Measurements from ENCODE around the gene CFDP1. TPM values are rescaled to one million over a fixed set of nuclear protein-coding genes. Genes with fewer than 3 reads are reported as not detected.
A peak's percentile ranks its signal among the peaks of the same experiment; 100 is the strongest.

Gene CFDP1
- total and polyA plus RNA-seq, 4 donors, result 44.8 to 105 (median 64.1) TPM

DNA sequence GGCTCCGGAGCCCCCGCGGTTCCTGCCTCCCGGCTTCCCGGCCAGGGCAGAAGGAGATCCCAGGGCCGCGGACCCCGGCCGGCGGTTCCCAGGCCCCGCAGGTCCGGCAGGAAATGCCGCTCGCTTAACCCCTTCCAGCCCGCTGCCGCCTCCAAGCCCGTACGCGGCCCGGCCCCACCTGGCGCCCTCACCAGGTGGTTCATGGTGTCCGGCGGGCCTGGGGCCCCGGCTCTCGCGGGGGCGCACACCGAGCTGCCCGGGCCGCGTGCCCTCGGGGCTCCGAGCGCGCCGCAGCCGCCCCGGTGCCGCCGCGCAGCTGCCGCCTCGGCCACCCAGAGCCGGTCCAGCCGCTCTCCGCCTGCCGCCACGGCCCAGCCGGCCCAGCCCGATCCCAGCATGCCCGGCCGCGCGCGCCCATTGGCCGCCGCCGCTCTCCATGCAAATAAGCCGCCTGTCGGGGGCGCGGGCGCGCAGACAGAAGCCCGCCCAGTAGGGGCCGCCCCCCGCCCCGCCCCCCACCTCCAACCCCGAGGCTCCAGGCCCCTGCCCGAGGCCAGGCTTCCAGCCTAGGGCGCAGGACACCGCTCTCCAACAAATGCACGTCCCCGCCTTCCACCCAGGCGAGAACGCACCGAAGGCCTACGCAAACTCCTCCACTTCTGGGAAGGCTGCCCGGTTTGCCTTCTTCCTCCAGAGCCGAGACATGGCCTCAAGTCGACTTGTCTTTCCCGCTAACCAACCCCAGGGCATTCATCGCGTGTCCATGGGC, 181.8 kb downstream of the CFDP1 start, which contains the start of gene BCAR1:
Gene BCAR1, minus strand, starts transcription at position 345 of the 769 bp plus-strand sequence. Its CDS starts 142 bp downstream, at position 203.
- Histone ChIP-seq H3K9ac (ENCODE audit: insufficient read depth in 1 of 2, low read length in 2 of 2) (peak within 1 kb of the TSS in 1 of 2 donors; percentile 55), H3K27ac (ENCODE audit: low read depth in 1 of 2, low read length in 1 of 2) (peak within 1 kb of the TSS; percentile 82 to 97), H3K4me1 (ENCODE audit: control insufficient read depth in 5 of 5, insufficient read depth in 5 of 5, low read length in 5 of 5) (peaks cover 24 to 72% (median 65%) of the 10 kb centered on the region in 5 donors), H3K36me3 (ENCODE audit: control insufficient read depth in 4 of 4, insufficient read depth in 4 of 4, low read length in 4 of 4) (no peaks in the 10 kb centered on the region), H3K4me3 (peak within 1 kb of the TSS; percentile 72), H3K27me3 (ENCODE audit: control insufficient read depth in 3 of 3, insufficient read depth in 3 of 3, low read length in 2 of 3) (no peaks in the 10 kb centered on the region), H3K9me3 (ENCODE audit: control insufficient read depth in 4 of 4, insufficient read depth in 3 of 4, low read length in 3 of 4) (peaks cover 0 to under 1% (median 0%) of the 10 kb centered on the region in 4 donors)
- peak; percentile 79 for ATAC-seq (ENCODE audit: insufficient read depth, low FRiP score)
- whole genome bisulfite sequencing, 2 donors, result 2% methylated on average over 60 to 84 of the region's 84 CpGs
- DNase-seq, result peak; percentile 91 to 94 (median 93)
- TF ChIP-seq, protein P1, sequence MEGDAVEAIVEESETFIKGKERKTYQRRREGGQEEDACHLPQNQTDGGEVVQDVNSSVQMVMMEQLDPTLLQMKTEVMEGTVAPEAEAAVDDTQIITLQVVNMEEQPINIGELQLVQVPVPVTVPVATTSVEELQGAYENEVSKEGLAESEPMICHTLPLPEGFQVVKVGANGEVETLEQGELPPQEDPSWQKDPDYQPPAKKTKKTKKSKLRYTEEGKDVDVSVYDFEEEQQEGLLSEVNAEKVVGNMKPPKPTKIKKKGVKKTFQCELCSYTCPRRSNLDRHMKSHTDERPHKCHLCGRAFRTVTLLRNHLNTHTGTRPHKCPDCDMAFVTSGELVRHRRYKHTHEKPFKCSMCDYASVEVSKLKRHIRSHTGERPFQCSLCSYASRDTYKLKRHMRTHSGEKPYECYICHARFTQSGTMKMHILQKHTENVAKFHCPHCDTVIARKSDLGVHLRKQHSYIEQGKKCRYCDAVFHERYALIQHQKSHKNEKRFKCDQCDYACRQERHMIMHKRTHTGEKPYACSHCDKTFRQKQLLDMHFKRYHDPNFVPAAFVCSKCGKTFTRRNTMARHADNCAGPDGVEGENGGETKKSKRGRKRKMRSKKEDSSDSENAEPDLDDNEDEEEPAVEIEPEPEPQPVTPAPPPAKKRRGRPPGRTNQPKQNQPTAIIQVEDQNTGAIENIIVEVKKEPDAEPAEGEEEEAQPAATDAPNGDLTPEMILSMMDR (IDR thresholded peaks at IDR 0.05; ENCODE audit: control extremely low read depth, extremely low read depth), result no peak

DNA sequence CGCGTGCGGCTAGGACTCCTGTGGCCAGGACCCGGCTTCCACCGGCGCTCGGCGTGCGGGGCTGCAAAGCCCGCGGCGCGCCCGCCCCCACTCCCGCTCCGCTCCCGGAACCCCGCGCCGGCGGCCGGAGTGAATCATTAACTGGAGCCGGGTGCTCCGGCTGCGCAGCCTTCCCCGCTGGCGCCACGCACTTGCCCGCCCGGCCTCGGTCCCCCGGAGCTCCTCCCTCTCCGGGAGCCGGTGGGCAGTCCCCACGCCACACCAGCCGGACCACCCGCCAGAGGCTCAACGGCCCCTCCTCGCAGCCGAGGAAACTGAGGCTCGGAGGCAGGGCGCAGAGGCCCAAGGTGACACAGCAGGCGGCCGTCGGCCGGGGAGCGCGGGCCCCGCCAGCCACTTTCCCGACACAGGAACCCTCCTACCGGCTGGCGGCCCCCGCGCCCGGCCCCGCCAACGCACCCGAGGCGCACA, 182.5 kb downstream of the CFDP1 start:
- peak; percentile 44 to 57 (median 55) for DNase-seq
- Histone ChIP-seq H3K4me1 (ENCODE audit: control insufficient read depth in 5 of 5, insufficient read depth in 5 of 5, low read length in 5 of 5) (peaks cover 24 to 72% (median 63%) of the 10 kb centered on the region in 5 donors), H3K9ac (ENCODE audit: insufficient read depth in 1 of 2, low read length in 2 of 2) (no peak overlapping the region), H3K4me3 (peak overlapping the region; percentile 72), H3K27ac (ENCODE audit: low read depth in 1 of 2, low read length in 1 of 2) (peak overlapping the region; percentile 82 to 97), H3K36me3 (ENCODE audit: control insufficient read depth in 4 of 4, insufficient read depth in 4 of 4, low read length in 4 of 4) (no peaks in the 10 kb centered on the region), H3K27me3 (ENCODE audit: control insufficient read depth in 3 of 3, insufficient read depth in 3 of 3, low read length in 2 of 3) (no peaks in the 10 kb centered on the region), H3K9me3 (ENCODE audit: control insufficient read depth in 4 of 4, insufficient read depth in 3 of 4, low read length in 3 of 4) (peaks cover 0 to 1% (median 0%) of the 10 kb centered on the region in 4 donors)
- TF ChIP-seq, protein P1 (IDR thresholded peaks at IDR 0.05; ENCODE audit: control extremely low read depth, extremely low read depth), result no peak
- ATAC-seq (ENCODE audit: insufficient read depth, low FRiP score), result peak; percentile 20
- 1% methylated on average over 45 to 59 of the region's 59 CpGs for WGBS, 2 donors

DNA sequence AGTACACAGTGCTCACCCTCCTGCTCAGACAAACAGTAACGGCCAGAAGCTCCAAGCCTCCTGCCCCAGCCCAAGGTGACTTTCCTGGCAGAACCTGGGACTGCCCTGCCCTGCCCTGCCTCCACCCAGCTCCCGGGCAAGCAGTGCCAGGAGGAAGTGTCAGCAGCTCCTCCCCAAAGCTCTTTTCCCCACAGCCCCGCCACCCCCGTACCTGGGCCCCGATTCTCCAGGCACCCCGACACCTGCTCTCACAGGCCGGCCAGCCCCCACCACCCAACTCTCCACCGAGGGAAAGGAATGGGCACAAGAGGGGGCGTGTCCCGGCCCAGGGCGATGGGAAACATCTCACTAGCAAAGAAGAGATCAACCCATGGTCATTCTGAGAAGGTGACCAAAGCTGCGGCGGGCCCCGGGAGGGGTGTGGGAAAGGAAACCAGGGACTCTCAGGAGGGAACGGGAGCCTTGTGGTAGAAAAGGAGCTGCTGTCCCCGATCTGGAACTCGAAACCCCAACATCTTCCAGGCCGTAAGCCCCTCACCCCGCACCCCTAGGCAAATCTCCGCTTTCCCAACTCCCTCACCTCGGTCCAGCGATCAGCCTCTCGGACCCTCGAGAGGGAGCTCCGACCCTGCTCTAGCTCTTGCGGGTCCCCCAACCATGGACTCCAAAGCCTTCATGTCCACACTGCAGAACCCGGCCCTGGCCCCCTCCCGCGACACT, 183.1 kb downstream of the CFDP1 start:
- H3K9me3 ChIP-seq (ENCODE audit: control insufficient read depth in 4 of 4, insufficient read depth in 3 of 4, low read length in 3 of 4), result peaks cover 0 to 1% (median 0%) of the 10 kb centered on the region in 4 donors
- DNase-seq, result no peak
- H3K27ac ChIP-seq (ENCODE audit: low read depth in 1 of 2, low read length in 1 of 2), result peak overlapping the region; percentile 82 to 97
- H3K9ac ChIP-seq (ENCODE audit: insufficient read depth in 1 of 2, low read length in 2 of 2), result peak overlapping the region in 1 of 2 donors; percentile 55
- peak overlapping the region; percentile 72 for H3K4me3 ChIP-seq
- no peaks in the 10 kb centered on the region for H3K36me3 ChIP-seq (ENCODE audit: control insufficient read depth in 4 of 4, insufficient read depth in 4 of 4, low read length in 4 of 4)
- 3 to 5% methylated on average over 29 of the region's 29 CpGs for WGBS, 2 donors
- no peaks in the 10 kb centered on the region for H3K27me3 ChIP-seq (ENCODE audit: control insufficient read depth in 3 of 3, insufficient read depth in 3 of 3, low read length in 2 of 3)
- TF ChIP-seq, protein P1 (IDR thresholded peaks at IDR 0.05; ENCODE audit: control extremely low read depth, extremely low read depth), result no peak
- peaks cover 24 to 75% (median 68%) of the 10 kb centered on the region in 5 donors for H3K4me1 ChIP-seq (ENCODE audit: control insufficient read depth in 5 of 5, insufficient read depth in 5 of 5, low read length in 5 of 5)
- ATAC-seq (ENCODE audit: insufficient read depth, low FRiP score), result no peak
